Mesenteric fat pad (tissue), 1 donor: ENCODE results near the gene IQCC. TPM values are rescaled to one million over a fixed set of nuclear protein-coding genes. Genes with fewer than 3 reads are reported as not detected.
"Not testable (repeated sequence)": the region's sequence is repeated elsewhere in the genome, so short reads cannot be mapped to it uniquely, and the experiment has no call there.

Experiments used
- DNase-seq: peaks from one replicate; pipeline ENCODE4 v3.0.0-alpha.2; 2020; ENCODE audit warnings: low spot score
- long read RNA-seq: library from polyadenylated mRNA; unstranded; transcript quantifications from one replicate; pipeline ENCODE4 v2.0.0, GENCODE V29; 2020
- total RNA-seq: library from RNA; stranded (reverse); fragmentation: NEBNext Ultra II Directional; extraction: Animal tissue kit (Norgen Biotek cat#: 25700); gene quantifications from one replicate; pipeline ENCODE4 v1.2.1, GENCODE V29; 2021
- donor health status: DM: yes; HTN: yes; CAD: no.

The IQCC gene
- 0.67 TPM for total RNA-seq
- long read RNA-seq, transcript IQCC-201 (5 exons, 2,027 nt), result major isoform, 7 of 14 reads
- long read RNA-seq, partial matches to known transcripts, result 0 of 14 reads
- long read RNA-seq, other reads (novel, unspliced or antisense), result 6 of 14 reads

DNA sequence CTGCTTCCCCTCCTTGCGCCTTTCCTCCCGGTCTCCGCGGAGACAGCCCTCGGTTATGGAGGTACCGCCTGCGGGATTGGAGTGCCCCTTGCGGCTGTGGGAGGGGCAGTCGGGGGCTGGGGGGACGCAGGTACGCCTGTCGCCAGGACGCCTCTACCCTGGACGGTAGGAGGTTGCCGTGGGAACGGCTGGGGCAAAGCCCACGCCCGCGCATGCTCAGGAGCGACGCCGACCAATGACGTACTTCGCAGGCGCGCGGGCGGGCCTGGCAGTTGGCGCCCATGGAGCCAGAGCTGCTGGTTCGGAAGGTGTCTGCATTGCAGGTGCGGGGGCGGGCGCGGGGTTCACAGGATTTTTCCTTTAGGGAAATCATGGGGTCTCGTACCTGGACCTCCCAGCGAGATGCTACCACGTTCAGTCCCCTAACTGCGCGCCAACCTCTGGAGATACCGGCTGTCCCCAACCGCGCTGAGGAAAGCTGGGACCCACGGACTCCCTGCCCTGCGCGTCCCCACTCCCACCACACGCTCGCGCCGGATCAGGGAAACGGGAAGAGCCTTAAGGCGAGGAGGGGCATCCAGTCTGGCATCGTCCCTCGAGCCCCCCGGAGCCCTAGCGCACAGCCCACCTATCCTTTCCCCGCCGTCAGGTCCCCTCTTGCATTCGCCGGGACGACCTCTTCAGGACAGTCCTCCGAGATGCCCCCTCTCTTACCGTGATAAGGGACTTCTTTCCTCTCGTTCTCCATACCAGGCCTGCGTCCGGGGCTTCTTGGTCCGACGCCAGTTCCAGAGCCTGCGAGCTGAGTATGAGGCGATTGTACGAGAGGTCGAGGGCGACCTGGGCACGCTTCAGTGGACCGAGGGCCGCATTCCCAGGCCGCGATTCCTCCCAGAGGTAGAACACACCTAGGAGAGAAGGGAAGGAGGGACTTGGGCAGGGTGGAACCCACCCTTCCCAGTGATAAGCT, at the start of gene IQCC:
IQCC (plus strand) TSS at position 271 of the 970 bp plus-strand sequence; CDS start at position 282, 11 bp downstream.
- peak; percentile 96 for DNase-seq

GRCh38 chr1:32159189-32159588, 46.3 kb upstream of the IQCC start:
- no peak for DNase-seq

DNA sequence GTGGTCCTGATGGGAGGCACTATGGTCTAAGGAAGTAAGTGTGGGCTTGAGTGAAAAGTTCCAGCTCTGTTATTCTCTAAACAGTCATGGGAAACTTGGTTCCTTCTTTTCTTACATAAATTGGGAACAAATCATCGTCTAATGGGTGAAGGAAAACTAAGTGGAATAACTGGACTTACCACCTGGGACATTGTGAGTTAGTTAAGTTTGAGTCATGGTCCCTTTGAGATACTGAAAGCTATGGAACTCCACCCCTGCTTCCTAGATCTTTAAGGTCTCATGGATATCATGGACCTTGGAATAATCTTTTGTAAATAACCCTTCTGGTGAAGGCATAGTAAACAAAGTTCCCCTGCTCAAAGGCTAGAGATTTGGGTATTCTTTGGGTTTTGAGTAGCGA, 42.1 kb upstream of the IQCC start:
- DNase-seq, result no peak

- not testable (repeated sequence) for DNase-seq
Observed at GRCh38 chr1:32165633-32166032, 39.8 kb upstream of the IQCC start.

- DNase-seq, result no peak
Observed at GRCh38 chr1:32170991-32171390, 34.5 kb upstream of the IQCC start.

GRCh38 chr1:32172621-32173245, 32.7 kb upstream of the IQCC start:
- DNase-seq, result no peak

DNA sequence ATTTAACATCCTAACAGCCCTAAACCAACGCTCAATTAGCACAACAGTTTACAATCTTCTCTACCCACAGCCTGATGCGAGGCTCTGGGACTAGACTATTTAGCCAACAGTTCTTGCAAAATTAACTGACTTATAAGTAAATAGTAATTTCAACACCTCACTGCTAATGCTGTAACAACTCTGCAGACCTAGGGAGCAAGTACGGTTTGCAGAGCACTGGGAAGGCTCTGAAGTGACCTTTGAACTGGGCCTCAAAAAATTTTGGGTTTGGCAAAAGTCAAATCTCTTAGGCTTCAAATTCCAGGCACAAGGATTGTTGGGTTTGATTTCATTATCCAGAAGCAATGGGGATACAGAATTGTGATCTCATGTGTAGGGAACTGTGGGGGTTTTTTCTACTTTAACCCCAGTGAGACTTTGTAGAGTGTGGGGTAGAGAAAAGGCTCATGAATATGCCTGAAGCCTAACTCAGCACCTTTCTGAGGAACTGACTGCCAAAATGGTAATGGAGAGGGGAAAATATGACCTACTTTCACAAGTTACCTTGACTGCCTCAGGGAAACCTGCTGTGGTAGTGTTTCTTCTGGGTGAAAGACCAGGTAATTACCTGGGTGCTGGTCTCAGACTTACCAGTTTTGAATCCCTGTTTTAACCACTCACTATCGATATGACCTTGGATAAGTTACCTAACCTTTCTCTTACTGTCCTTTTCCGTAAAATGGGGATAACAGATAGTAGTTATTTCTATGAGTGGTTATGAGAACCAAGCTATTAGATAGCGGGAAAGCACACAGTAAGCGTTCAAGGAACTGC, 26.9 kb upstream of the IQCC start:
- DNase-seq, result no peak

GRCh38 chr1:32179193-32179442, 26.4 kb upstream of the IQCC start:
- DNase-seq, result no peak

- DNase-seq, result peak; percentile 99
Observed at GRCh38 chr1:32179443-32180185, 25.9 kb upstream of the IQCC start, which contains the start of gene TXLNA. Gene TXLNA, plus strand, starts transcription at chr1:32179675. Its CDS starts 671 bp downstream, at chr1:32180346.

GRCh38 chr1:32180186-32181060, 25.0 kb upstream of the IQCC start:
- DNase-seq, result no peak

- no peak for DNase-seq
Observed at GRCh38 chr1:32181065-32181464, 24.4 kb upstream of the IQCC start.

GRCh38 chr1:32181563-32181962, 23.9 kb upstream of the IQCC start:
- DNase-seq, result no peak

DNA sequence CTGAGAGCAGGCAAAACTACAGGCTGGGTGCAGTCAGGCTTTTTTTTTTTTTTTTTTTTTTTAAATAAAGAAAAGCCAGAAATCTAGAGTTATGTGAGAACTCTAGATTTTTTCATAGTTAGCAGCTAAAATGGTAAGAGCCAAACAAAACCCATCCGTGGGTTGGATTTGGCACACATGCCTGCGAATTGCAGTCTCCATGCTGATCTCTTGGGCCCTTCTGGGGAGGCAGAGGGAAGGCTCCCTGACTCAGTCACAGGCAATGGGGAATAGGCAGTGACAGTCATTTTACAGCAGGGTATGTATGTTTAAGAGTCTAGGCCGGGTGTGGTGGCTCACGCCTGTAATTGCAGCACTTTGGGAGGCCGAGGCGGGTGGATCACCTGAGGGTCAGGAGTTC, 23.4 kb upstream of the IQCC start:
- no peak for DNase-seq

DNA sequence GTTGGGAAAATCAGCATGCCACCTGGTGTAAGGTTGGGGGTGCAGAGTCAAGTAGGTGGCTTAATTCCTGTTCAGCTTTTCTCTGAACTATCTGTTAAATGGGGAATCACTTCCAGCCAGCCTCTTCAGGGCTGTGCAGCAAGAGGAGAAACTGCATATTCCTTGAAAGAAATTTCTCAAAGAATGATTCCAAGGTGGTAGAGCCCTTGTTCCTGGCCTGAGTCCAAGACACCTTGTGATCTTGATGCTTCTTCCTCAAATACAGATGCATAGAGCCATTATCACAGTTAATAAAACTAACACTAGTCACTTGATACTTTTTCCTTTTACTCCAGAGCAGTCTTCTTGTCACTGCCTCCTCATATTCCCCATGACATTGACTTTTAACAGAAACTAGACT, 20.8 kb upstream of the IQCC start:
- DNase-seq, result no peak

- DNase-seq, result no peak
Observed at GRCh38 chr1:32186077-32186476, 19.4 kb upstream of the IQCC start.

DNA sequence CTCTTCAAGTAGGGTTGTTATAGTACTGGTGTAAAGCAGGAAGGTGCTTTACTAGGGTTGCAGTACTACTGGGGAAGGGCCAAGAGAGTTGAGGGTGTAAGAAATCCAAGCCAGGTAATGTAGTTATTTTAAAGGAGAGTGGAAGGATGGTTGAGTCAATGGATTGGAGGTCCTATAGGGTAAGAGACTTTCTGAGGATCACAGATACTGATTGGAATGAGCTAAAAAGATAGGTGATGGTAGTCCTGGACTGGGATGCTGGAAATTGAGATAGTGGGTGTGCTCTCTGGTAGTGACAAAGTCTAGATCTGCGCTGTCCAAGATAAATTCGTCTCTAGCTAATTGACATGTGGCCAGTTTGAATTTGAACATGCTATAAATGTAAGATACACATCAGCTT, 19.0 kb upstream of the IQCC start:
- no peak for DNase-seq

DNA sequence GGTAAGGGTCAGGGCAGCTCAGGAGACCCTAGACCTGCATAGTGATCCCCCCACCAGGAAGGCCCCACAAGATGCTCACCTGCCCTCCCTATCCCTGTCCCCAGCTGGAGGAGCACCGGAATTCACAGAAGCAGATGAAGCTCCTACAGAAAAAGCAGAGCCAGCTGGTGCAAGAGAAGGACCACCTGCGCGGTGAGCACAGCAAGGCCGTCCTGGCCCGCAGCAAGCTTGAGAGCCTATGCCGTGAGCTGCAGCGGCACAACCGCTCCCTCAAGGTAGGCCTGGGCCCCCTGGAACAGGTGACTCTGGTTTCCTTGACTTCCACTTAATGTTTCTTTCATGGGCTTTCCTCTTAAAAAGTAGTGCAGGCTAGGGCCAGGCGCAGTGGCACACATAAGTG, 17.6 kb upstream of the IQCC start:
- DNase-seq, result no peak

DNA sequence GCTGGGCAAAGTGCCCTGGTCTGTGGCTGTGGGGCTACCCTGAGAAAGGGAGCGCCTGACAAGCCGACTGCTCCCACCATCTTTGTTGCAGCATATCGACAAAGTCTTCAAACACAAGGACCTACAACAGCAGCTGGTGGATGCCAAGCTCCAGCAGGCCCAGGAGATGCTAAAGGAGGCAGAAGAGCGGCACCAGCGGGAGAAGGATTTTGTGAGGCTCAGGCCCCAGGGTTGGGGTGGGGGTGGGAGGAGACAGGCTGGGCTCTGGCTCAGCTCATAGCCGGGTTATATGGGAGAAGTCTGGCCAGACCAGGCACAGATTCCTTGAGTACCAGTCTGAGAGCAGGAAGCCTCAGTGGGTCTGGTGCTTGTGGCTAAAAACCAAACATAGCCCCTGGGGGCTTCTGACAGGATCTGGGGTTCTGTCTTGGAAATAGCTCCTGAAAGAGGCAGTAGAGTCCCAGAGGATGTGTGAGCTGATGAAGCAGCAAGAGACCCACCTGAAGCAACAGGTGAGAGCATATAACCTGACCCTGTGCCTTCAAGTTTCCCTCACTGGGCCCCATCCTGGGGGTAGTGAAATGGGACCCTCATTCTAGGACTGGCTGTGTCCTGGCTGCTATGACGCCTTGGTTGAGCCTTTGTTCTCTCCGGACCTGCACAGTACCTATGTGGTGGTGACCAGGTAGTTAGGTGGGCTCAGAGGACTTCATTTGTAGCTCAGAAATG, 13.1 kb upstream of the IQCC start:
- no peak for DNase-seq

DNA sequence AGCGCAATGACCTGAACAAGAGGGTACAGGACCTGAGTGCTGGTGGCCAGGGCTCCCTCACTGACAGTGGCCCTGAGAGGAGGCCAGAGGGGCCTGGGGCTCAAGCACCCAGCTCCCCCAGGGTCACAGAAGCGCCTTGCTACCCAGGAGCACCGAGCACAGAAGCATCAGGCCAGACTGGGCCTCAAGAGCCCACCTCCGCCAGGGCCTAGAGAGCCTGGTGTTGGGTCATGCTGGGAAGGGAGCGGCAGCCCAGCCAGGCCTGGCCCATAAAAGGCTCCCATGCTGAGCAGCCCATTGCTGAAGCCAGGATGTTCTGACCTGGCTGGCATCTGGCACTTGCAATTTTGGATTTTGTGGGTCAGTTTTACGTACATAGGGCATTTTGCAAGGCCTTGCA, 10.5 kb upstream of the IQCC start:
- no peak for DNase-seq
